IMR-90 (cell line): ENCODE measurements around the gene RGS5. TPM values are rescaled to one million over a fixed set of nuclear protein-coding genes. Genes with fewer than 3 reads are reported as not detected.

Experiments used
- ATAC-seq: fragments of 200-7000 bp; cut with Tn5 transposase; 2 replicates; pipeline ENCODE4 v1.9.1; 2020; ENCODE audit warnings: low read depth, mild to moderate bottlenecking, moderate library complexity
- BruUV-seq: library from RNA; stranded (reverse); fragments of 400-500 nt; replicated peaks from 2 replicates; lab custom pipeline; 2021; lab: Mats Ljungman, UMichigan
- CTCF ChIA-PET: fragments of 300-600 bp; formaldehyde crosslinking; extraction: SDS; loops from one replicate; lab custom pipeline; 2021; ENCODE audit warnings: antibody characterized with exemption; lab: Yijun Ruan, JAX
- POLR2A ChIA-PET: fragments of 300-600 bp; sonication (Branson Sonifier 250); formaldehyde crosslinking; loops from one replicate; lab custom pipeline; 2022; ENCODE audit warnings: antibody characterized with exemption; ENCODE audit not compliant: unreplicated experiment; lab: Charles Lee
- DNase-seq: peaks from one replicate; pipeline ENCODE4 v3.0.0; 2013
- H2AFZ ChIP-seq: replicated peaks from 2 replicates; pipeline ENCODE3; 2013; ENCODE audit warnings: low read length, mild to moderate bottlenecking; ENCODE audit not compliant: poor library complexity
- H2AK5ac ChIP-seq: 2 replicates; pipeline ENCODE4 v1.6.1; 2013; ENCODE audit warnings: low read depth, low read length, inconsistent platforms
- H2AK9ac ChIP-seq: replicated peaks from 2 replicates; pipeline ENCODE3; 2013; ENCODE audit warnings: mild to moderate bottlenecking, low read depth, low read length, moderate library complexity; ENCODE audit not compliant: poor library complexity
- H2BK120ac ChIP-seq: 2 replicates; pipeline ENCODE4 v1.6.1; 2013; ENCODE audit warnings: low read depth, low read length, inconsistent platforms
- H2BK15ac ChIP-seq: 3 replicates; pipeline ENCODE4 v1.6.1; 2013; ENCODE audit warnings: low read depth, low read length, inconsistent platforms
- H2BK20ac ChIP-seq: 2 replicates; pipeline ENCODE4 v1.6.1; 2013; ENCODE audit warnings: low read depth, mild to moderate bottlenecking, inconsistent platforms, low read length, moderate library complexity
- H2BK5ac ChIP-seq: 2 replicates; pipeline ENCODE4 v1.6.1; 2013; ENCODE audit warnings: mild to moderate bottlenecking, low read depth, low read length, inconsistent platforms; ENCODE audit not compliant: poor library complexity, severe bottlenecking
- H3K14ac ChIP-seq: replicated peaks from 2 replicates; pipeline ENCODE4 v1.6.1; 2013; ENCODE audit warnings: low read depth, low read length, inconsistent platforms
- H3K18ac ChIP-seq: 2 replicates; pipeline ENCODE4 v1.6.1; 2013; ENCODE audit warnings: low read depth, low read length, control low read depth
- H3K23ac ChIP-seq: 2 replicates; pipeline ENCODE4 v1.6.1; 2013; ENCODE audit warnings: low read depth, low read length, inconsistent platforms
- H3K27ac ChIP-seq: 2 replicates; pipeline ENCODE4 v1.5.1; 2013; ENCODE audit warnings: mild to moderate bottlenecking, control low read depth, low read length; ENCODE audit not compliant: insufficient read depth
- H3K27me3 ChIP-seq: 2 replicates; pipeline ENCODE4 v1.6.1; 2013; ENCODE audit warnings: low read length; ENCODE audit not compliant: control insufficient read depth, insufficient read depth
- H3K36me3 ChIP-seq: 2 replicates; pipeline ENCODE4 v1.6.1; 2013; ENCODE audit warnings: low read length, mixed read lengths; ENCODE audit not compliant: control insufficient read depth, insufficient read depth
- H3K4ac ChIP-seq: 2 replicates; pipeline ENCODE4 v1.6.1; 2013; ENCODE audit warnings: low read depth, low read length, inconsistent platforms
- H3K4me1 ChIP-seq: 2 replicates; pipeline ENCODE4 v1.6.1; 2013; ENCODE audit warnings: low read length, mixed read lengths; ENCODE audit not compliant: control insufficient read depth, insufficient read depth
- H3K4me2 ChIP-seq: 2 replicates; pipeline ENCODE4 v1.6.1; 2013; ENCODE audit warnings: low read depth, mild to moderate bottlenecking, control low read depth, low read length, moderate library complexity
- H3K4me3 ChIP-seq: 2 replicates; pipeline ENCODE4 v1.5.1; 2013; ENCODE audit warnings: low read depth, mild to moderate bottlenecking, control low read depth, low read length, moderate library complexity; ENCODE audit not compliant: insufficient read depth
- H3K56ac ChIP-seq: 2 replicates; pipeline ENCODE4 v1.6.1; 2013; ENCODE audit warnings: low read length, inconsistent platforms; ENCODE audit not compliant: insufficient read depth; ENCODE audit errors: extremely low read depth
- H3K79me1 ChIP-seq, 2 experiments: 2 replicates each; pipeline ENCODE4 v1.6.1; 2013; ENCODE audit warnings: low read length in 2 of 2, inconsistent platforms in 1 of 2, low read depth in 1 of 2
- H3K9ac ChIP-seq: 2 replicates; pipeline ENCODE4 v1.6.1; 2013; ENCODE audit warnings: low read depth, low read length, control low read depth
- H3K9me1 ChIP-seq: 2 replicates; pipeline ENCODE4 v1.6.1; 2013; ENCODE audit warnings: low read length, inconsistent platforms; ENCODE audit not compliant: insufficient read depth
- H3K9me3 ChIP-seq: 2 replicates; pipeline ENCODE4 v1.6.1; 2013; ENCODE audit warnings: low read length; ENCODE audit not compliant: control insufficient read depth, insufficient read depth
- H4K20me1 ChIP-seq: 2 replicates; pipeline ENCODE4 v1.6.1; 2013; ENCODE audit warnings: low read length, inconsistent platforms; ENCODE audit not compliant: insufficient read depth
- H4K5ac ChIP-seq: 2 replicates; pipeline ENCODE4 v1.6.1; 2013; ENCODE audit warnings: mild to moderate bottlenecking, low read depth, low read length, control low read depth
- H4K8ac ChIP-seq, 2 experiments: 2 replicates each; pipeline ENCODE4 v1.6.1; 2013; ENCODE audit warnings: low read depth in 2 of 2, low read length in 2 of 2, control low read depth in 1 of 2, inconsistent platforms in 1 of 2
- H4K91ac ChIP-seq: 2 replicates; pipeline ENCODE4 v1.6.1; 2013; ENCODE audit warnings: low read depth, low read length, inconsistent platforms; ENCODE audit not compliant: insufficient read depth
- FOS ChIP-seq: fragments of 150-350 bp; IDR thresholded peaks from 2 replicates; pipeline ENCODE4 v1.6.1; 2016; ENCODE audit warnings: low read depth, low read length
- MAFK ChIP-seq: IDR thresholded peaks from 2 replicates; pipeline ENCODE4 v1.6.1; 2012; ENCODE audit warnings: low read depth, low read length, improper control_type of control experiment
- MAZ ChIP-seq: IDR thresholded peaks from 2 replicates; pipeline ENCODE4 v1.6.1; 2012; ENCODE audit warnings: low read depth, mild to moderate bottlenecking, low read length, improper control_type of control experiment, moderate library complexity, borderline replicate concordance
- NFE2L2 ChIP-seq: fragments of 150-350 bp; IDR thresholded peaks from 2 replicates; pipeline ENCODE4 v1.6.1; 2016; ENCODE audit warnings: low read depth, mild to moderate bottlenecking, low read length
- POLR2A ChIP-seq: IDR thresholded peaks from 2 replicates; pipeline ENCODE4 v1.6.1; 2012; ENCODE audit warnings: mild to moderate bottlenecking, low read depth, low read length
- RCOR1 ChIP-seq: IDR thresholded peaks from 2 replicates; pipeline ENCODE4 v1.6.1; 2012; ENCODE audit warnings: mild to moderate bottlenecking, low read length, improper control_type of control experiment; ENCODE audit not compliant: insufficient replicate concordance
- USF2 ChIP-seq: fragments of 150-350 bp; IDR thresholded peaks from 2 replicates; pipeline ENCODE4 v1.6.1; 2017; ENCODE audit warnings: mild to moderate bottlenecking, antibody characterized with exemption, low read length, low read depth
- WGBS, 2 experiments: methylation state at CpG; one replicate each; pipeline versions ENCODE4 v1.1.5 to v1.1.7; 2013; ENCODE audit warnings: missing lambda C conversion rate in 2 of 2; ENCODE audit not compliant: insufficient read length in 1 of 2; ENCODE audit errors: extremely low coverage in 2 of 2; 5-methylcytosine and 5-hydroxymethylcytosine counted together
- dilution Hi-C: fragments of 300-500 bp; cut with HindIII; formaldehyde crosslinking; loops from one replicate; pipeline ENCODE4 v1.14.3; 2018; ENCODE audit warnings: low sequenced_read_pairs; ENCODE audit not compliant: unreplicated experiment
- in situ Hi-C: fragments of 300-500 bp; cut with MboI; formaldehyde crosslinking; loops from 3 replicates; pipeline ENCODE4 v1.14.3; 2019; ENCODE audit warnings: low sequenced_read_pairs, inconsistent platforms, mixed read lengths
- intact Hi-C: fragments of 100-400 bp; cut with micrococcal nuclease; formaldehyde crosslinking; loops from 2 replicates; pipeline ENCODE4 v1.10.0; 2022
- polyA plus RNA-seq, 3 experiments: library from polyadenylated mRNA; depleted of rRNA; stranded (reverse); fragments of >200 nt; gene quantifications; 2 replicates each; pipeline ENCODE4 v1.2.3, GENCODE V29; 2012; ENCODE audit warnings: low replicate concordance in 1 of 3
- total RNA-seq: library from RNA; depleted of rRNA; stranded (reverse); fragments of >200 nt; gene quantifications from 2 replicates; pipeline ENCODE4 v1.2.3, GENCODE V29; 2012
- TF ChIP-seq, protein P1 (sequence below): conservative IDR thresholded peaks from 2 replicates; pipeline ENCODE4 v1.5.1; 2012; ENCODE audit warnings: mild to moderate bottlenecking, low read depth, low read length, improper control_type of control experiment

RGS5 gene
- total and polyA plus RNA-seq, 2 of the 4 experiments (the other 2 are of a cell fraction) = 21.4 to 40.0 TPM

DNA sequence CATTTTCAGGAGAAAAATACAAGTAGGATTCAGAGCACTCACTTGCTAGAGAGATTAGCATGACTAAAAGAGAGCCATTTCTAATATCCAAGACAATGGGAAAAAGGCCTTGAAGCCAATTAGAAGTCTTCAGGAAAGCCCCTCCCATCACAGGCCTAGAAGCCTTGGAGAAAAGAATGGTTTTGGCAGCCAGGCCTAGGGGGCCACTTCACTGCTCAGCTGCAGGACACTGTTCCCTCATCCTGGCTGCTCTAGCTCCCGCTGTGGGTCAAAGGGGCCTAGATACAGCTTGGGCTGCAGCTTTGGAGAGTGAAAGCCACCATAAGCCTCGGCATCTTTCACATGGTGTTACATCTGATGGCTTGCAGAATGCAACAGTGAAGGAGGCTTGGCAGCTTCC, 70.7 kb downstream of the RGS5 start:
- no TSS peak for BruUV-seq
- in situ Hi-C loops = no loop called here

More for the DNA sequence above, 70.7 kb downstream of the RGS5 start:
- no peak overlapping the region for H3K4me3 ChIP-seq
- H3K4me1 ChIP-seq = no peaks in the 10 kb centered on the region
- no peak overlapping the region for H3K18ac ChIP-seq
- intact Hi-C loops = no loop called here
- H2BK20ac ChIP-seq = no peak overlapping the region
- H3K9me1 ChIP-seq = no peaks in the 10 kb centered on the region
- CTCF ChIA-PET = no interaction called here
- POLR2A ChIA-PET = no interaction called here
- no peak overlapping the region for H3K4me2 ChIP-seq
- DNase-seq (no peak), ATAC-seq (no peak)
- no peaks in the 10 kb centered on the region for H3K9me3 ChIP-seq
- H3K27ac ChIP-seq = no peak overlapping the region
- TF ChIP-seq NFE2L2 = no peak
- no peak for TF ChIP-seq USF2
- no peak for TF ChIP-seq FOS
- TF ChIP-seq RCOR1 = no peak
- no peak for TF ChIP-seq MAZ
- TF ChIP-seq MAFK = no peak
- no peak for TF ChIP-seq POLR2A
- TF ChIP-seq, protein P1, sequence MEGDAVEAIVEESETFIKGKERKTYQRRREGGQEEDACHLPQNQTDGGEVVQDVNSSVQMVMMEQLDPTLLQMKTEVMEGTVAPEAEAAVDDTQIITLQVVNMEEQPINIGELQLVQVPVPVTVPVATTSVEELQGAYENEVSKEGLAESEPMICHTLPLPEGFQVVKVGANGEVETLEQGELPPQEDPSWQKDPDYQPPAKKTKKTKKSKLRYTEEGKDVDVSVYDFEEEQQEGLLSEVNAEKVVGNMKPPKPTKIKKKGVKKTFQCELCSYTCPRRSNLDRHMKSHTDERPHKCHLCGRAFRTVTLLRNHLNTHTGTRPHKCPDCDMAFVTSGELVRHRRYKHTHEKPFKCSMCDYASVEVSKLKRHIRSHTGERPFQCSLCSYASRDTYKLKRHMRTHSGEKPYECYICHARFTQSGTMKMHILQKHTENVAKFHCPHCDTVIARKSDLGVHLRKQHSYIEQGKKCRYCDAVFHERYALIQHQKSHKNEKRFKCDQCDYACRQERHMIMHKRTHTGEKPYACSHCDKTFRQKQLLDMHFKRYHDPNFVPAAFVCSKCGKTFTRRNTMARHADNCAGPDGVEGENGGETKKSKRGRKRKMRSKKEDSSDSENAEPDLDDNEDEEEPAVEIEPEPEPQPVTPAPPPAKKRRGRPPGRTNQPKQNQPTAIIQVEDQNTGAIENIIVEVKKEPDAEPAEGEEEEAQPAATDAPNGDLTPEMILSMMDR = no peak
- H2BK5ac ChIP-seq = no peak overlapping the region
- no peak overlapping the region for H2AFZ ChIP-seq
- H3K14ac ChIP-seq = no peak overlapping the region
- no peak overlapping the region for H2BK15ac ChIP-seq
- H2AK5ac ChIP-seq = no peak overlapping the region
- no CpG with 5 or more reads among the region's 2 CpGs for WGBS, 2 experiments
- dilution Hi-C loops = no loop called here
- H4K91ac ChIP-seq = no peak overlapping the region
- no peak overlapping the region for H3K4ac ChIP-seq
- no peak overlapping the region for H2AK9ac ChIP-seq
- no peak overlapping the region for H3K23ac ChIP-seq
- no peak overlapping the region for H4K5ac ChIP-seq
- H4K20me1 ChIP-seq = no peaks in the 10 kb centered on the region
- H3K79me1 ChIP-seq = no peaks in the 10 kb centered on the region
- H4K8ac ChIP-seq = no peak overlapping the region
- H3K36me3 ChIP-seq = no peaks in the 10 kb centered on the region
- no peaks in the 10 kb centered on the region for H3K27me3 ChIP-seq
- no peak overlapping the region for H3K9ac ChIP-seq
- H3K56ac ChIP-seq = no peak overlapping the region
- H2BK120ac ChIP-seq = no peak overlapping the region
